Suppressor macrophage treated with lipopolysaccharide for 4 hours (primary cell): ENCODE measurements around the gene FOXI1.

Source experiments
- DNase-seq: peaks from one replicate; pipeline ENCODE4 v3.0.0-alpha.2; 2020

FOXI1 gene

DNA sequence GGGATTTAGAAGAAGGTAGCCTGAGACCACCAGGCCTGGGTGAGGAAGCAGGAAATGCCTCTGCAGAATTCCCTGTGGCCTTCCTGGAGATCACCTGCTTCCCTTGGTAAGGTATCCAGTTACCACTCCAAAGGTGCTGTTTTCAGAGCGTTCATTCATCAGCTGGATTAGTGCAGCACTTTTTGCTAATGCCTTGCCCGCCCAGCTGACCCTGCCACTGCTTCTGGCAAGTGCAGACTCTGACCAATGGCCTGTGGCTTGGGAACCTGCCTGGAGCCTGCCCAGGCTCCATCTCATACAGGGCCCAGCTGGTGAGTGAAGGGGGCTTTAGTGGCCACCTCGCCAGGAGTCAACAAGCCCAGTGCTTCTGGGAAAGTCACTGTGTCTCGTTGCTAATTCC lies 48.6 kb downstream of the FOXI1 start:
- no peak for DNase-seq

DNA sequence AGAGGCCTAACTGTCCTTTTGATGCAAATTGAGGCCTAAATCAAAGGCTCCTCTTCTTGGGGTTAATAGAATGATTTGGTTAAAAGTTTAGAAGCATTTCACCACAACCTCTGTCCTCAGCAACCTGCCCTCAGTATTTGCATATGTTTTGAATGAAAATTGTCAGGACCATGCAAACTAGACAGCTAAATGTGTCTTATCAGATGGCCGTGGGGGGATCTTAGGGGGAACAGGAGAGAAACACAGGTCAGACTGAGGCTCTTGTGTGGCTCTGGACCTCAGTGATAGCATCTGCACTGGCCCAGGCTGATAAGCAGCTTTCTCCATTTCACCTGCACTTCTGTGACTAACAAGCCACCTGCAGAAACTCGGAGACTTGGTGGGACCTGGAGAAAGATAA lies 49.0 kb downstream of the FOXI1 start:
- DNase-seq: no peak

DNA sequence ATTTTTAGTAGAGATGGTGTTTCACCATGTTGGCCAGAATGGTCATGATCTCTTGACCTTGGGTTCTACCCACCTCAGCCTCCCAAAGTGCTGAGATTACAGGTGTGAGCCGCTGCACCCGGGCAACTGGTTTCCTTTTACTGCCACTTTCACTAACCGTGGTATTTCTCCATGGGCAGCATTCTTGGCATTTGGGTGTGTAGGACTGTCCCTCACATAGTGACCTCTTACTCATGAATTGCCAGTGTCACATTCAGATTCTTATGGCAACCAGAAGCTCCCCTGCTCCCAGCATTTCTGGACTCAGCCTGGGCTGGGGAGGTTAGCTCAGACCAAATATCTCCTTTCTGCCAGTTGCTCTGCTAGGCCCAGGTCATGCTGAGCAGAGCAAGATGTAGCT lies 50.1 kb downstream of the FOXI1 start:
- no peak for DNase-seq

DNA sequence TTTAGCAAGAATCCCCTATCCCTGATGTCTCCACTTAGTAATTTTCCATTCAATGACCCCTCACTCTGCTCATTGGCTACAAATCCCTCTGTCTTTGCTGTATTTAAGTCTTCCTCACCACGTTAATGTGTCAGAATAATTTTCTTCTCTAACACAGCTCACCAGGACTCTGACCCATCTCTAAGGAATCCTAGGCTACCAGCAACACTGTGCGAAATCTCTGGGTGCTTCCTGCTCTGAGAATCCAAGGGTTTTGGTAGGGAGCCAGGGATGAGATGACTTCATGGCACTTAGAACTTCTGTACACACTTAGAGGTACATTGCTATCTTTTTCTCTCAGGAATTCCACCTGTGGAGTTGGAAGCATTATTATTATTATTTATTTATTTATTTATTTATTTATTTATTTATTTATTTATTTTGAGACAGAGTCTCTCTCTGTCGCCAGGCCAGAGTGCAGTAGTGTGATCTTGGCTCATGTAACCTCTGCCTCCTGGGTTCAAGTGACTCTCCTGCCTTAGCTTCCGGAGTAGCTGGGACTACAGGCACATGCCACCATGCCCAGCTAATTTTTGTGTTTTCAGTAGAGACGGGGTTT lies 53.5 kb downstream of the FOXI1 start:
- no peak for DNase-seq
